Fibroblast of skin of right biceps (primary cell): ENCODE measurements around the gene BRIP1.
"Not testable (repeated sequence)": the region's sequence is repeated elsewhere in the genome, so short reads cannot be mapped to it uniquely, and the experiment has no call there.

Experiments
- DNase-seq: peaks from one replicate; pipeline ENCODE4 v3.0.0-alpha.2; 2013

BRIP1 gene

DNA sequence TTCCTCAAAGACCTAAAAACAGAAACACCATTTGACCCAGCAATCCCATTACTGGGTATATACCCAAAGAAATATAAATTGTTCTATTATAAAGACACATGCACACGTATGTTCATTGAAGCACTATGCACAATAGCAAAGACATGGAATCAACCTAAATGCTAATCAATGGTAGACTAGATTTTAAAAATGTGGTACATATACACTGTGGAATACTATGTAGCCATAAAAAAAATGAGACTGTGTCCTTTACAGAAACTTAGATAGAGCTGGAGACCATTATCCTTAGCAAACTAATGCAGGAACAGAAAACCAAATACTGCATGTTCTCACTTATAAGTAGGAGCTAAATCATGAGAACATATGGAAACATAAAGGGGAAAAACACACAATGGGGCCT lies 36.5 kb downstream of the BRIP1 start:
- DNase-seq, result not testable (repeated sequence)

DNA sequence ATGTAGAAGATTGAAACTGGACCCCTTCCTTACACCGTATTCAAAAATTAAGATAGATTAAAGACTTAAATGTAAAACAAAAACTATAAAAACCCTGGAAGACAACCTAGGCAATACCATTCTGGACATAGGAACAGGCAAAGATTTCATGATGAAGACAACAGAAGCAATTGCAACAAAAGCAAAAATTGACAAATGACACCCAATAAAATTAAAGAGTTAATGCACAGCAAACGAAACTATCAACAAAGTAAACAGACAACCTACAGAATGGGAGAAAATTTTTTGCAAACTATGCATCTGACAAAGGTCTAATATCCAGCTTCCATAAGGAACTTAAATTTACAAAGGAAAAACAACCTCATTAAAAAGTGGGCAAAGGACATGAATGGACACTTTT lies 37.1 kb downstream of the BRIP1 start:
- DNase-seq, result not testable (repeated sequence)

DNA sequence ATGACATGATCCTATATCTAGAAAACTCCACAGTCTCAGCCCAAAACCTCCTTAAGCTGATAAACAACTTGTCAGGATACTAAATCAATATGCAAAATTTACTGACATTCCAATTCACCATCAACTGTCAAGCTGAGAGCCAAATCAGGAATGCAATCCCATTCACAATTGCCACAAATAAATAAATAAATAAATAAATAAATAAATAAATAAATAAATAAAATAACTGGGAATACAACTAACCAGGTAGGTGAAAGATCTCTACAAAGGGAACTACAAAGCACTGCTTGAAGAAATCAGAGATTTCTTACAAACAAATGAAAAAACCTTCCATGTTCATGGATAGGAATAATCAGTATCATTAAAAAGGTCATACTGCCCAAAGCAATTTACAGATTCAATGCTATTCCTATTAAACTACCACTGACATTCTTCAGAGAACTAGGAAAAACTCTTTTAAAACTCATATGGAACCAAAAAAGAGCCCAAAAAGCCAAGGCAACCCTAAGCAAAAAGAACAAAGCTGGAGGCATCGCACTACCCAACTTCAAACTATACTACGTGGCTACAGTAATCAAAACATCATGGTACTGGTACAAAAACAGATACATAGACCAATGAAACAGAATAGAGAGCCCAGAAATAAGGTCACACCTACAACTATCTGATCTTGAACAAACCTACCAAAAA lies 37.7 kb downstream of the BRIP1 start:
- DNase-seq, result no peak

DNA sequence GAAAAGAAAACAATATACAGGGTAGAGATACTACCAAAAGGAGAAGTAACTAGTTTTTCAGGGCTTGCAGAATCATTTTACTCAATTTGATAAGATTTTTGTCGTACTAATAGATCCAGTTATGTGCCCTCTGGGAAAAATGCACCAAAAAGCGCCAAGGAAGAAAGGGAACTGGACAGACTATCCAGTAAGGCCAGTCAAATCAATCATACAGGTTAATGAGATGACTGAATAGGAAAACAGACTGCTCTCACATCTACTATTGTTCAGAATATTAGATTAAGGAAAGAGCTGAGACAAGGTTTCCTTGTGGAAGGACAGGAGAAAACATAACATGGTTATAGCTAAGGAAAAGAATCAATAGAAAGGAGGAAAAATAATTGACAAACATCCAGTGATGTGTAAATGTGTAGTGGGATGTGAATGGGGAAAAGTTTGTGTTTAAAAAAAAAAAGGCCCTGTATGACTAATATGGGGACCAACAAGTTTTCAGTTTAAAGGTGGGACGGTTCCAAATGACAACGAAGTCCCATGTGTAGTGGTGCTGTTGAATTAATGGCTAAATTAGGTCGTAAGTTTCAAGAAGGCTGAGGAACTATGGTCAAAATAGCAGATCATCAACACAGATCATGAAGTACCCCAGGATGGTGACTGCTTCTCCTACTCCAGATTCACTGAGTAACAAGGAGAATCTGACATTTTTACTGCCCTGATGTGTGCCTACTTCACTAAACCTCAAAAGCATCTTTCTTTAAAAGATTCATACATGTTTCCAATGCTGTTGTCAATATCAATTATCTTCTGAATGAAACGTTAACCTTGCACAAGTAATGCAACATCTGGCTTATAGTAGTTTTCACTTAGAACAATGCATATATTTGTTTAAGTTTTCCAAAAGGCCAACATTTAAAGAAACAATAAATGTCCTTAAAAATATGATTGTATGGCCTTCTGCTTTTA lies 40.7 kb downstream of the BRIP1 start:
- DNase-seq, result no peak

DNA sequence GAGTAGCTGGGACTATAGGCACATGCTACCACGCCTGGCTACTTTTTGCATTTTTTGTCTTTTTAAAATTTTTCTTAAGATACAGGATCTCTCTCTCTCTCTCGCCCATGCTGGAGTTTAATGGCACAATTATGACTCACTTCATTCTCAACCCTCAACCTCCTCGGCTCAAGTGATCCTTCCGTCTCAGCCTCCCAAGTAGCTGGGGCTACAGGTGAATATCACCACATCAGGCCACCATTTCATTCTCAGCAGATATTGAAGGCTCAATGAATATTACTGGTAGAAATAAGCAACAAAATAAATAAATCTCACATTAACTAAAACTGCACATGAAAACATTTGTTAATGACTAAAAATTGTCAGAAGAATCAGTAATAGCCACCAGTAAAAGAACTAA lies 41.7 kb downstream of the BRIP1 start:
- no peak for DNase-seq

DNA sequence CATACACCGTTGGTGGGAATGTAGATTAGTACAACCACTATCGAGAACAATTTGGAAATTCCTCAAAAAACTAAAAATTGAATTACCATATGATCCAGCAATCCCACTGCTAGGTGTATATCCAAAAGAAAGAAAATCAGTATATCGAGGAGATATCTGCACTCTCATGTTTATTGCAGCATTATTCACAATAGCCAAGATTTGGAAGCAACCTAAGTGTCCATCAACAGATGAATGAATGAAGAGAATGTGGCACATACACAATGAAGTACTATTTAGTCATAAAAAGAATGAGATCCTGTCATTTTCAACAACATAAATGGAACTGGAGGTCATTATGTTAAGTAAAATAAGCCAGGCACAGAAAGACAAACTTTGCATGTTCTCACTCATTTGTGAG lies 44.1 kb downstream of the BRIP1 start:
- DNase-seq, result not testable (repeated sequence)

DNA sequence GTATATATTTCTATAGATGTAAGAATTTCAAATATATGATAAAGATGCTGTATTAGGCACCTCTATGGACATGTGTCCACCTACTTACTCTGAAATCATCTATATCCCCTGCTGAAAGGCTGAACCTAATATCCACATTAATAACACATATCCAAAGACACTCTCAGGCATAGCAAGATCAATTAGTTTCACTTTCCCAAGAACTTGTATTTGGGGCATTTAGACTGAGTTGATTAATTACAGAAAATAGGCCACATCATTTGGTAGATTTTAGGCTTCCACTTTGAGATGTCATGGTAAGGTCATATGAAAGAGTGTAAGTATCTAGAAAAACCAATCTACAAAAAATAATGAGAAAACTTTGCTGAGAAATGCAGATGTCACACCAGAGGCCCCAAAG lies 45.1 kb downstream of the BRIP1 start:
- DNase-seq, result no peak

DNA sequence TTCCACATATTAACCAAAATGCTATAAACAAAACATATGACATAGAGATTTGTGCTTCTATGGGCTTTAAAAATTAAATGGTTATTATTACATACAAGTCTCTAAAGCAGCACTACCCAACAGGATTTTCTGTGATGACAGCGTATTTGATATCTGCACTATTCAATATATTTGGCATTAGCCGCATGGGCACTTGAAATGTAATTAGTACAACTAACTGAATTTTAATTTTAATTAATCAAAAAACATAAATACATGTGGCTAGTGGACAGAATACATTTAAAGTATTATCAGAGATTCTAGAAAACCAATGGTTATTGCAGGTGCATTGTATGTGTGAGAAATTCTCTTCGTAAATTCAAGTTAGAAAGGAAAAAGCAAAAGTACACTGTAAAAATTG lies 45.9 kb downstream of the BRIP1 start:
- DNase-seq, result no peak

DNA sequence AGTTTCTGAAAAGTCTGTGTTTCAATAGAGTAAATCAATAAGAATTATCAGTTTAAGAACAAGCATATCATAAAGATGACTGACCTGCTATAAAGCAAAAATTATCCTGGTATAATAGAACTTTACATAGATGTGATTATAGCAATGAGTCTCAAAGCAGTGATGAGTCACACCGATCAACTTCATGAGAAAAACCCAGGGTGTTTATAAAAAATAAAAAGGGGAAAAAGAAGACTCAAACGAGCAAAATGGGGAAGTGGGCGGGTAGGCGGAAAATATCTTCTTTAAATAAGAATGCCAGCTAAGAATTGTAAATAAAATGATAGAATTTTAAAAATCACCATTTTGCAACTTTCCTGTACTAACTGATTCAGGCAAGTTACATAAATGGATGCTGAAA lies 46.8 kb downstream of the BRIP1 start:
- peak; percentile 14 for DNase-seq

DNA sequence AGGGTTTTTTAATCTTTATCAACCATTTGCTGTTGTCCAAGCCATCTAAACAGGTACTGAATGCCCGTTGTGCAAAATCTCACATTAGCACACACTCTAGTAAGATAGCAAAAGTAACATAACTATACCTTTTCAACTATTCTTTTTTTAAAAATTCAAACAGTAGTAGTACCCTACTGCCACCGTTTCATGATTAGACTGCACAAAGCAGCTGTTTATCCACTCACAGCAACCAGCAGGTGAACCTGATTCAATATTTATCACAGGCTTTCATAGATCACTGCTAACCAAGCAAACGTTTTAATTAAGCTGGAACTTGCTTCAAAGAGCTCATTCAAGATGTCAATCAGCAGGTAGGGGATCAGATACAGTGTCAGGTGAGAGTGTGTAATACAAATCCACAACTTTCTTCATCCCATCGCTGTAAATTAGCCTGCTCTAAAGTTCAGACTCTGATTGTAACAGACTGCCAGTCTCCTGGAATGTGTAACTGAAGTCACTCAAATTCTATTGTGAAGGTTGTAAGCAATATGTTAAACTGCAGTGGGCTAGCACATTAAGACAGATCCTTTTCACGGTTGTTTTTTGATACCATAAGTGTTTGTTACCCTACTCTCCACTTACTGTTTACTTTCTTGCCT lies 47.3 kb downstream of the BRIP1 start:
- DNase-seq, result no peak

DNA sequence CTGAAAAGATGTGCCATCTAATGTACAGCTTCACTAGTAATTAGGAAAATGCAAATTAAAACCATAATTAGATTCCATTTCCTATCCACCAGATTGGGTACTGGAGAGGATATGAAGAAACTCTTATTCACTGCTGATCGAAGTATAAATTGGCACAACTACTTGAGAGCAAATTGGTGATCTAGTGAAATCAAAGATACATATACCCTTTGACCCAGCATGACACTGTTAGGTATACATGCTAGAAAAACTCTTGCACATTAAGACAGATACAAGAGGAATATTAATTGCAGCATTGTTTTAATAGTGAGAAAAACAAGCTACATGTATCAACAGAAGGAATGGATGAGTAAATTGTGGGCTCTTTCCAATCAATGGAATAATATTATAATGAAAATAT lies 48.8 kb downstream of the BRIP1 start:
- no peak for DNase-seq

DNA sequence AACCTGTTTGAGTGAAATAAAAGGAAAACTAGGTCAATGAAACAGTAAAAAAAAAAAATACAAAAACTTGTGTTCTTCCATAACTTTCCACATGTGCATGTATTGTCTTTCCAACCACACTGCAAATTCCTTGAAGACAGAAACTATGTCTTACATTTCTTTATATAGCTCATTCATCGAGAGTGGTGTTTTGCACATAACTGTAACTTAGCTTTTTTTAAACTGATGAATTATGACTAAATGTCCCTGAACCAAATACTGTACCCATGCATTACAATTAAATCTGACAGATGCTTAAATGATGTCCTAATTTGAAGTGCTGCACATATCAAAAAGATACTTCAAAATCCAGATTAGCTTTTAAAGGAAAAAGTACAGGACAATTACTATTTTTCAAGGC lies 50.1 kb downstream of the BRIP1 start:
- peak; percentile 39 for DNase-seq

DNA sequence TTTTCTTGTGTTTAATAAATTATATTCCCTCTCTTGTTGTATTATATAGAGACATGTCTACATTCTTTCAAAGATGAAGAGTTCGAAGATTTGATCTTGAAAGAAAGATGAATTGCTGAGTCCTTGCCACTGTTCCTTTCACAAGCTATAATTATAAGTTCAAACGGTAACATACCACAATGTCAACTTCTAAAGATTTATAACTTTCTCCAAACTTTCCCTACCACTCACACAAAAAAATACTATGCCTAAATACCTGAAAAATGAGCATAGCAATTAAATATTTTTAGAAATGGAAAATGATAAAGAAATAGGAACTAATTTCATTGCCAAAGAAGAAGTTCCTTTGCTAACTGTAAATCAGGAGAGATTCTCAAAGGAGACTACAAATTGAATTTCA lies 50.6 kb downstream of the BRIP1 start:
- peak; percentile 16 for DNase-seq

DNA sequence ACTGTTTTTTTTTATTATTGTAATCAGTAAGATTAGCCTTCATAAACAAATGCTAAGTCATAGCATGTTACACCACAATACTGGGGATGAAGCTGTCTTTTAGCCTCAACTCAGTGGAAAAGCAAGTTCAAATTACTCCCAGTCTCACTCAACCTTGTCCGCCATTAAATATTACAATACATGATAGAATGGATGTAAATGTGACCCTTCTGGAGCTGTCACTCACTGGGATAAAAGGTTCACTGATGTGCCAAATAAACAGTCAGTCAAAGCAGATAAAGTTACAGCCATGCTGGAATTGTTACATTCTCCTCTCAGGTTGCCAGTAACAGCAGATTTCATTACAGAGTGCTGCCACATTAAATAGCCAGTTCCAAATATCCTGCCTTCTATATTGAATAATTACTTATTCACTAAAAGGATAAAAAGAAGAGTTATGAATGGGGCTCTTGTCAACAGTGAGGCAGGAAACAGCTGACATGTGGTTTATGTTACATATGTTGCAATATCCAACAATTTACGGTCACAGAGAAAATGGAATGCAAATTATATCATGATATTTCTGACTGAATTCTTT lies 53.4 kb downstream of the BRIP1 start:
- peak; percentile 71 for DNase-seq

DNA sequence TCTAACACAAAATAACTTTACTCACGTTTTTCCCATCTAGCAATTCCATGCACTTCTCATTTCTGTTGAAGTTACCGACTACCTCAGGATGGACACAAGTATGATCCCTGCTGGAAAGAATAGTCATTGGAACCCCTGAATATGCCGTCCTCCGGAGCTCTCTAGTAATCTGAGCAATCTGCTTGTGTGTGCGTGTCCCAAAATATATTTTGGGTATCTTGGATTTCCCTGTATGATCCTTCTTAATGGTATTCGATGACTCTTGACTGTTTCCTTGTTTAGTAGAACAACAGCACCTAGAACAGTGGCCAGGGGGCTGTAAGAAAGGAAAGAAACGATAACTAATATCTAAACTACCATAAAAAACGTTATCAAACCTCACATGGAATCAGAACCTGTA lies 54.9 kb downstream of the BRIP1 start:
- DNase-seq, result no peak

DNA sequence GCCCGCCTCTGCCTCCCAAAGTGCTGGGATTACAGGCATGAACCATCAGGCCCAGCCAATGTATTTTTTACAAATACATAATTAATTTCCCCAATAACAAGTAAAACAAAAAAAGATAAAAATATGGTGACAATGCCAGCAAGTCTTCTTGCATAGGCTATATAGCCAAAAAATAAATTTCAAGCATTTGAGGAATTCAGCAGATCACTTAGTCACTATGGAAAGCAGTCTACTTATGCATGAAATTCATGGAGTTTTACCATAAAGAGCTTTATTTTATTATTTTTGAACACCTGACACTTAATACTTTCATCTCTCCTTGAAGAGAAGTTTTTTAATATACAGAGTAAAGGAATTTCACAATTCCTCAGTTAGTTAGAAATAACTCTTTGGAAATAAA lies 56.4 kb downstream of the BRIP1 start:
- DNase-seq, result peak; percentile 41

DNA sequence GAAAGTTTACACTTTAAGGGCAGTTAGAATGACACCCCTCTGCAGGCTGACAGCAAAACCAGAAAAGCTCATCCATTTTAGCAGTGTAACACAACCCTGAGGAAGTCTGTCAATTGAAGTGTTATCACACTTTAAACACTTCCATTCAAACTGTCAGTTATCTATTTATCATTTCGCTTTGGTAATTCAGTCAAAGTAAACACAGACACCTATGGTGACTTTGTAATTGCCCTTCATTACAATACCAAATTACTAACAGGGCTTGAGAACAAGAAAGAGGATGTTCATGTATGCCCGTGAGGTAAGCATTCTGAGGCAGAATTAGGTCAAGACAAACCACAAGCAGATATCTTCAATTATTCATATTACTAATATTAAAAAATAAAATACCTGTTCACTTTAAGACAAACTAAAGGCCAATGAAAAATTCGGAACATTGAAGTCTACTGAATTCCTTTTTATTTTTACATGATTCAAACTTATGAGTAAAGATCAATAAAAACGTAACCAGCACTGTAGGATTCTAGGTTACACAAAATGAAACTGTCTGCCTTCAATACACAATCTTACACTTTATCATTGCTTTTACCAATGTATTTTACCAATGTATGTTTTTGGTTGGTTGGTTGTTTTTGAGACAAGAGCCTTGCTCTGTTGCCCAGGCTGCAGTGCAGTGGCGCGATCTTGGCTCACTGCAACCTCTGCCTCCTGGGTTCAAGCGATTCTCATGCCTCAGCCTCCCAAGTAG lies 57.1 kb downstream of the BRIP1 start:
- no peak for DNase-seq

DNA sequence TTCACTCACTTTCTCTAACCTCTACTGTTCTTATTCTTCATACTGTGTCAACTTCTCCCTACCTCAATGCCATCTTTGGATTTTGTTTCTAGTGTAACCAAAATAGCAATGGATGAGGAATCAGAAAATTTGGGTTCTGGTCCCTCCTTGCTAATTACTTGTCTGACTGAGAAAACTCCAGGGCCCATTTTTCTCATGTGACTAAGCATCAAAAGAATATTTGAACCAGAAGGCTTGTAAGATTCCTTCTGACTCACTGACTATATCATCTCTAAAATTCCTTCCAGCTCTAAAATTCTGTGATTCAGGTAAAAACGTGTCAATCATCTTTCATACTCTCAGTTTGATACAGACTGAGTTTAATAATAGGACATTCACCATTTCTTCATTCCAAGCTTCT lies 57.9 kb downstream of the BRIP1 start:
- peak; percentile 85 for DNase-seq

DNA sequence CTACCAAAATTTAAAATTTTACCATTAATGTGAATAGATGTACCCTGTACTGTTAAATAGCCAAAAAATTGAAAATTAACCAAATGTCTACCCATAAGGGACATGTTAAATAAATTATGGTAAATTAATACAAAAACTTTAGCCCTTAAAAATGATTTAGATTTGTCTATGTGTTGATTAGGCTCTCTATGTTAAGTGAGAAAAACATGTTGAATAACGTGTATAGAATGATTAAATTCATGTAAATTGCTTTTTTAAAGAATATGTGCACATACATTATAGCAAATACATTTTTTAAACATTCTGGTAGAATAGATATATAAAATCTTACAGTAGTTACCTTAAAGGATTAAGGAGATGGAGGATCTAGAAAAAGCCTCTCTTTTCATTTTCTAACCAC lies 59.5 kb downstream of the BRIP1 start:
- DNase-seq, result no peak

DNA sequence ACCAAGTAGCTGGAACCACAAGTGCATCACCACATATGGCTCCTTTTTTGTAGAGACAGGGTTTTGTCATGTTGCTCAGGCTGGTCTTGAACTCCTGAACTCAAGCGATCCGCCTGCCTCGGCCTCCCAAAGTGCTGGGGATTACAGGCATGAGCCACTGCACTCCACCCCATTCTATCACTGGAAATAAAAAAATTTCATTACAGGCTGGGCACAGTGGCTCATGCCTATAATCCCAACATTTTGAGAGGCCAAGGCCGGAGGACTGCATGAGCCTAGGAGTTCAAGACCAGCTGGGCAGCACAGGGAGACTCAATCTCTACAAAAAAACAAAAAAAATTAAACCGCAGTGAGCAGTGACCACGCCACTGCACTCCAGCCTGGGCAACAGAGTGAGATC lies 60.1 kb downstream of the BRIP1 start:
- DNase-seq, result no peak

DNA sequence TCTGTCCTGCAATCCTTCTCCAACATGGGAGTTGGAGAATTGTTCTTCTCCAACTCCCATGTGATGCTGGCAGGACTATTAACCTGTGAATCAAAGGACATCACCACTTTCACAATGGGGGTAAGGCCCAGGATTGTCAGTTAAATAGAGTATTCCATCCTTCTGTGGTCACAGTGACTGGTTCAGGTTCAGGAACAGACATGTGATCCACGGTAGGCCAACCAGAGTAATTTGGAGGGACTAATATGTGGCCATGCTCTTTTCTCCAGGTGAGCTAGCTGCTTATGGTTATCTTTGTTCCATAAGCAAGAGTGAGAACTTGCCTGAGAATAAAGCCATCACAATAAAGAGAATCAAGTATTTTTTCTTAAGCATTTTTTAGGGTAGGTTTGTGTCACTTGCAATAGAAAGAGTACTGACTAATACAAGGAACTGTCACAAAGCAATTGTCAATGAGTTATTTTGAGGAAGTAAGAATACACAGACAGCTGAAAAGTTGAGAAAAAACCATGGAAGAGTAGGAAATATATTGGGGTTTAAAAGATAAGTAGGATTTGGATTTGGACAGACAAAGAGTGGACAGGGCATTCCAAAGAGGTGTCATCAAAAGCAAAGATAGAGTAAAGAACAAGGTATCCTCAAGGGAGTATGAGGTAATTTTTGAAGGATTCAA lies 63.4 kb downstream of the BRIP1 start:
- DNase-seq, result no peak

DNA sequence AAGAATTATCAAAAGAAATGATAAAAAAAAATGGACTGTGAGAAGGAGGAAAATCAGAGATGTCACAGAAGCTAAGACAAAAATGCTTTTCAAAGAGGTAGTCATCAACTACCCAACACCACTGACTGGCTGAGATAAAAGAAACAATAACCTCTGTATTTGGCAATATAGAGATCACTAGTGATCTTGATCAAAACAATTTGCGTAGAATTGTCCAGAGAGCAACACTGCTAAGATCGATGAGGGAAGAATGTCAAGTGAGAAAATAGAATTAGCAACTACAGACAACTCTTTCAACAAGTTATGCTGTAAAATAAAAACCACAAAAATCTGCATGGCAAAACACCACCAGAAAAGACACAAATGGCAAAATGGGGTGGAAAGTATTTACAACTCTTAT lies 66.0 kb downstream of the BRIP1 start:
- no peak for DNase-seq
